Bronchial epithelial cell (primary cell): Measurements from ENCODE around the gene C4orf50. TPM values are rescaled to one million over a fixed set of nuclear protein-coding genes. Genes with fewer than 3 reads are reported as not detected.

ENCODE experiments used
- DNase-seq: peaks from one replicate; pipeline ENCODE4 v3.0.0-alpha.2; 2010; ENCODE audit warnings: low read depth
- FAIRE-seq: peaks from 2 replicates; lab custom pipeline; 2011; peaks lifted over from hg19 to GRCh38; lab: Jason Lieb, UNC
- H3K27me3 ChIP-seq: 2 replicates; pipeline ENCODE4 v1.5.1; 2011; ENCODE audit warnings: low read length; ENCODE audit not compliant: control insufficient read depth, insufficient read depth
- H3K36me3 ChIP-seq: 2 replicates; pipeline ENCODE4 v1.5.1; 2011; ENCODE audit warnings: low read length; ENCODE audit not compliant: control insufficient read depth, insufficient read depth
- H3K4me3 ChIP-seq: 2 replicates; pipeline ENCODE4 v1.5.1; 2011; ENCODE audit warnings: mild to moderate bottlenecking, low read depth, low read length, control low read depth
- CTCF ChIP-seq: IDR thresholded peaks from 2 replicates; pipeline ENCODE4 v1.5.1; 2011; ENCODE audit warnings: mild to moderate bottlenecking, moderate library complexity, low read length, control low read depth, inconsistent platforms; ENCODE audit not compliant: insufficient read depth, severe bottlenecking
- total RNA-seq: library from RNA; depleted of rRNA; stranded (reverse); fragments of >200 nt; gene quantifications from 2 replicates; pipeline ENCODE4 v1.2.1, GENCODE V29; 2014

The C4orf50 gene
- total RNA-seq, 1 donor from 2014 or later, result not detected

- DNase-seq, result no peak
These were observed 75.3 kb downstream of the C4orf50 start for GRCh38 chr4:5942947-5943346.

GRCh38 chr4:5941601-5942000, 76.6 kb downstream of the C4orf50 start:
- DNase-seq, result no peak
- Histone ChIP-seq H3K4me3 (no peak overlapping the region), H3K36me3 (no peaks in the 10 kb centered on the region), H3K27me3 (no peaks in the 10 kb centered on the region)
- FAIRE-seq, result no peak
- TF ChIP-seq CTCF, result no peak

More at GRCh38 chr4:5942947-5943346, 75.3 kb downstream of the C4orf50 start:
- Histone ChIP-seq H3K4me3 (no peak overlapping the region), H3K27me3 (no peaks in the 10 kb centered on the region), H3K36me3 (no peaks in the 10 kb centered on the region)
- no peak for FAIRE-seq
- TF ChIP-seq CTCF, result no peak

GRCh38 chr4:5940470-5941203, 77.6 kb downstream of the C4orf50 start:
- Histone ChIP-seq H3K27me3 (no peaks in the 10 kb centered on the region), H3K36me3 (no peaks in the 10 kb centered on the region), H3K4me3 (no peak overlapping the region)
- DNase-seq (peak; percentile 3), FAIRE-seq (no peak)
- TF ChIP-seq CTCF, result no peak

GRCh38 chr4:5933996-5934831, 84.0 kb downstream of the C4orf50 start:
- FAIRE-seq (no peak), DNase-seq (no peak)
- H3K36me3 ChIP-seq, result no peaks in the 10 kb centered on the region
- H3K4me3 ChIP-seq, result no peak overlapping the region
- no peaks in the 10 kb centered on the region for H3K27me3 ChIP-seq
- no peak for TF ChIP-seq CTCF

GRCh38 chr4:5933116-5933515, 85.1 kb downstream of the C4orf50 start:
- no peaks in the 10 kb centered on the region for H3K27me3 ChIP-seq
- H3K36me3 ChIP-seq, result no peaks in the 10 kb centered on the region
- FAIRE-seq (no peak), DNase-seq (no peak)
- H3K4me3 ChIP-seq, result no peak overlapping the region
- no peak for TF ChIP-seq CTCF
